Measurements from ENCODE around the gene ADGRG3.

ADGRG3 gene

DNA sequence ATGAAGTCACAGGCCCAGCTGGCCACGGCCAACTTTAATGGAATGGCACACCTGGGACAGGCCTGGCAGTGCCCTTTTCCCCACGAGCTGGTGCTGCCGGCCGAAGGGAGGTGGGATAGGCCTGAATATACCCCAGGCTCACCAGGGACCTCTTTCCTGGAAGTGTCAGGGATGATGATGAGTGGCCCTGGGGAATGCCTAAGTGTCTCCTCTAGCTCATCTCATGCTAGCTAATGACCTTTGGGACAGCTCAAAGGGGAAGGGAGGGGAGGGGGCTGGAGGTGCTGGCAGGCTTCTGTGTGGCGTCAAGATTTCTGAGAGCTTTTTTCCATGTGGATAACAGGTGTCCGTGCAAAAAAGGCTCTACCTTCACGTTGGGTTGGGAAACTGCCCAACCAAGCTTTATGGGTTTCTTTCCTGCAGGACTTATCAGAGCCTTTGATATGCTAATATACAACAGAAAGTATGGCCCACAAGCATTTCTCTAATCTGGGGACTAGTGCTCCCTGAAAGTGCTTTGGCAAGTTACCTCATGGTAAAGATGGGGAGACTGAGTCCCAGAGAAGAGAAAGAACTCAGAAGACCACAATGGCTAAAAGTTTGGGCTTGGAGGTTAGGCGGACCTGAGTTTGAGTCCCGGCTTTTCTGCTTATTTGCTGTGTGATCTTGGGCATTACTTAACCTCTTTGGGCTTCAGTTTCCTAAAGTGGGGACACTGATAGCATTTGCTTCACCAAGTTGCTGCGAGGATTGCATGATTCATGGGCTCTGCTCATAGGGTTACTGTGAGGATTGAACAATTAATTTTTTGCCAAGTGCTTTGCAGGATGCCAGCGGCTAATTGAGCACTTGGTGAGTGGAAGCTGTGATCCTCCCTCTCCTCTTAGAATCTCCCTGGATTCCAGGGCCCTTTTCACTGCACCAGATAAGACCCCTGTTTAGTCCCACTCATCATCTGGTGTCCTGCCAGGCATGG is 25.7 kb upstream of the ADGRG3 start:
- H3K4me3 ChIP-seq (replicated peaks in 1 of 2; ENCODE audit: low read depth in 2 of 2, low read length in 2 of 2): no peak overlapping the region
- no peak for TF ChIP-seq CTCF (IDR thresholded peaks at IDR 0.05; ENCODE audit: low read depth, low read length)
- DNase-seq (ENCODE audit: low read depth in 2 of 2): no peak

- TF ChIP-seq CTCF (IDR thresholded peaks at IDR 0.05; ENCODE audit: low read depth, low read length): no peak
- peak; percentile 45 for DNase-seq (ENCODE audit: low read depth in 2 of 2)
- no peak overlapping the region for H3K4me3 ChIP-seq (replicated peaks in 1 of 2; ENCODE audit: low read depth in 2 of 2, low read length in 2 of 2)
These were observed 24.8 kb upstream of the ADGRG3 start for GRCh38 chr16:57643147-57643874.

DNA sequence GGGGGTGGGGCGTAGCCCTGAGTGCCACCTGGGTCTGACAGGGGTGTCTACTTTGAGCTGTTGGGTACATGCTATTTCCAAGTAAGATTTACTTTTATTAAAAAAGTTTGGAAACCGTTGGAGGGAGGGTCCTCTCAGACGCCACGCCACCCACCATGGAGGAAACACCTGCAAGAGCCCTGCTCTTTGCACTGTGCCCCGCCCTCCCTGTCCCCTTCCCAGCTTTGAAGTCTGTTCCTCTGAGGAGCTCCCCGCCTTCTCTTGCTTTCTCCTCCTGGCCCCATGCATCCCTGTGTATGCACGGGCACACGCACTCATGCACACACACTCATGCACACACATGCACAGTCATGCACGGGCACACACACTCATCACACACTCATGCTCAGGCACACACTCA is 24.2 kb upstream of the ADGRG3 start:
- no peak overlapping the region for H3K4me3 ChIP-seq (replicated peaks in 1 of 2; ENCODE audit: low read depth in 2 of 2, low read length in 2 of 2)
- no peak for TF ChIP-seq CTCF (IDR thresholded peaks at IDR 0.05; ENCODE audit: low read depth, low read length)
- DNase-seq (ENCODE audit: low read depth in 2 of 2): no peak

GRCh38 chr16:57644383-57645014 is 23.6 kb upstream of the ADGRG3 start:
- no peak overlapping the region for H3K4me3 ChIP-seq (replicated peaks in 1 of 2; ENCODE audit: low read depth in 2 of 2, low read length in 2 of 2)
- DNase-seq (ENCODE audit: low read depth in 2 of 2): no peak
- TF ChIP-seq CTCF (IDR thresholded peaks at IDR 0.05; ENCODE audit: low read depth, low read length): no peak

- no peak for TF ChIP-seq CTCF (IDR thresholded peaks at IDR 0.05; ENCODE audit: low read depth, low read length)
- DNase-seq (ENCODE audit: low read depth in 2 of 2): no peak
- no peak overlapping the region for H3K4me3 ChIP-seq (replicated peaks in 1 of 2; ENCODE audit: low read depth in 2 of 2, low read length in 2 of 2)
These were observed 22.9 kb upstream of the ADGRG3 start for GRCh38 chr16:57645169-57645568.

DNA sequence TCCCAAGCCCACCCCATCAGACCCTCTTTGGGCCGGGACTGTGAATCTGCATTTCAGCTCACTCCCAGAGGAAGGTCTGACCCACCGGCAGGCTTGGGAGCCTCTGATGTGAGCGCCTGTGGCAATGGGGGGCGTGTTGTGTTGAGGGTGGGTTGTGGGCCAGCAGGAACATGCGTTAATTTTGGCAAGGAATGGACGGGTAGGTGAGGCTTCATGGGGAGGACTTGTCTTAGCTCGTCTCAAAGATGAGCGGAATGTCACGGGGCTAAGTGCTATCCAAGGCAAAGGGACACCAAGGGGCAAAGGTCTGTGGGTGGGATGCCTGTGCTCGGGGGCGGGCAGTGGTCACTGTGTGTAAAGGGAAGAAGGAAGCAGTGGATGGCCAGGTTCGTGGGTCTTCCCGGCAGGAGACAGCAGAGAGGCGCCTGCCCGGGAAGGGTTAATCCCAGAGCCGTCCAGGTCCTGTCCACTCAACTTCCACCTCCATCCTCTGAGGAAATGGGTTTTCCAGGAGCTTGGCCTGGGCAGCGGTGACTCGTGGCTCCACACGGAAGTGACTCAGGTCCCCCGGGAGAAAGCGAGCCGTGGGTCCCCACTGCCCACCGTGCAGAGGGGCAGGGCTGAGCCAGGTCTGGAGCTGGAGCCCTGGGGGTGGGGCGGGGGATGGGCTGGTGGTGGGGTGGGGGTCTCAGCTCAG is 22.3 kb upstream of the ADGRG3 start:
- H3K4me3 ChIP-seq (replicated peaks in 1 of 2; ENCODE audit: low read depth in 2 of 2, low read length in 2 of 2): no peak overlapping the region
- TF ChIP-seq CTCF (IDR thresholded peaks at IDR 0.05; ENCODE audit: low read depth, low read length): no peak
- peak; percentile 72 to 82 for DNase-seq (ENCODE audit: low read depth in 2 of 2)
